Measurements from ENCODE around the gene ADAMTSL2.

GRCh38 chr9:133522073-133522910, 12.2 kb upstream of the ADAMTSL2 start:
- TF ChIP-seq CTCF (IDR thresholded peaks at IDR 0.05; ENCODE audit: low read depth, low read length, missing input control): no peak
- TF ChIP-seq ATF3 (IDR thresholded peaks at IDR 0.05): no peak
- no peak for TF ChIP-seq FOXA1 (IDR thresholded peaks at IDR 0.05)
- no peak for TF ChIP-seq JUND (IDR thresholded peaks at IDR 0.05)
